SK-N-SH treated with all-trans-retinoic acid at 6 μM for 48 hours (cell line): Measurements from ENCODE around the gene INSL6.

Source experiments
- ATAC-seq: fragments of 200-7000 bp; cut with Tn5 transposase; 3 replicates; pipeline ENCODE4 v1.9.1; 2020; ENCODE audit warnings: mild to moderate bottlenecking, moderate library complexity
- ARNTL ChIP-seq: fragments of 450-650 bp; formaldehyde crosslinking; IDR thresholded peaks from 2 replicates; pipeline ENCODE4 v1.5.0; 2020; ENCODE audit warnings: low read depth, mild to moderate bottlenecking, moderate library complexity, borderline replicate concordance
- CREB5 ChIP-seq: fragments of 250-450 bp; sonication (Bioruptor Pico); IDR thresholded peaks from 2 replicates; pipeline ENCODE4 v1.5.1; 2020; ENCODE audit warnings: low read depth, mild to moderate bottlenecking, moderate library complexity
- CSDC2 ChIP-seq: fragments of 250-450 bp; sonication (Bioruptor Pico); IDR thresholded peaks from 2 replicates; pipeline ENCODE4 v1.5.0; 2020; ENCODE audit warnings: mild to moderate bottlenecking, moderate library complexity
- ESRRG ChIP-seq: fragments of 250-450 bp; sonication (Bioruptor Pico); IDR thresholded peaks from 2 replicates; pipeline ENCODE4 v1.6.1; 2021; ENCODE audit warnings: mild to moderate bottlenecking
- GLIS3 ChIP-seq: fragments of 250-450 bp; sonication (Bioruptor Pico); IDR thresholded peaks from 2 replicates; pipeline ENCODE4 v1.5.0; 2020; ENCODE audit warnings: mild to moderate bottlenecking, moderate library complexity
- ISL1 ChIP-seq: fragments of 250-450 bp; sonication (Bioruptor Pico); IDR thresholded peaks from 2 replicates; pipeline ENCODE4 v2.1.2; 2022; ENCODE audit warnings: mild to moderate bottlenecking, moderate library complexity
- OSR1 ChIP-seq: fragments of 250-450 bp; sonication (Bioruptor Pico); IDR thresholded peaks from 2 replicates; pipeline ENCODE4 v1.8.0; 2022; ENCODE audit warnings: moderate library complexity, mild to moderate bottlenecking, inconsistent platforms
- POU6F1 ChIP-seq: fragments of 250-450 bp; sonication (Bioruptor Pico); IDR thresholded peaks from 2 replicates; pipeline ENCODE4 v1.8.0; 2021; ENCODE audit warnings: low read depth, mild to moderate bottlenecking, moderate library complexity, borderline replicate concordance
- PPARA ChIP-seq: fragments of 250-450 bp; sonication (Bioruptor Pico); IDR thresholded peaks from 2 replicates; pipeline ENCODE4 v1.5.0; 2020; ENCODE audit warnings: mild to moderate bottlenecking, borderline replicate concordance
- RARB ChIP-seq: fragments of 250-450 bp; sonication (Bioruptor Pico); IDR thresholded peaks from 2 replicates; pipeline ENCODE4 v1.8.0; 2021; ENCODE audit warnings: mild to moderate bottlenecking, moderate library complexity
- SNAI2 ChIP-seq: fragments of 250-450 bp; sonication (Bioruptor Pico); IDR thresholded peaks from 2 replicates; pipeline ENCODE4 v1.5.0; 2020; ENCODE audit warnings: mild to moderate bottlenecking, moderate library complexity
- TCF4 ChIP-seq: fragments of 250-450 bp; sonication (Bioruptor Pico); IDR thresholded peaks from 2 replicates; pipeline ENCODE4 v1.8.0; 2021; ENCODE audit warnings: mild to moderate bottlenecking, moderate library complexity, borderline replicate concordance
- TOX ChIP-seq: fragments of 250-450 bp; sonication (Bioruptor Pico); IDR thresholded peaks from 2 replicates; pipeline ENCODE4 v1.8.0; 2021; ENCODE audit warnings: mild to moderate bottlenecking, moderate library complexity, borderline replicate concordance
- ZC3H10 ChIP-seq: fragments of 250-450 bp; sonication (Bioruptor Pico); IDR thresholded peaks from 2 replicates; pipeline ENCODE4 v1.5.1; 2021; ENCODE audit warnings: mild to moderate bottlenecking, moderate library complexity
- ZFP3 ChIP-seq: fragments of 250-450 bp; sonication (Bioruptor Pico); IDR thresholded peaks from 2 replicates; pipeline ENCODE4 v1.5.0; 2020; ENCODE audit warnings: mild to moderate bottlenecking, moderate library complexity
- ZFP30 ChIP-seq: fragments of 450-650 bp; formaldehyde crosslinking; IDR thresholded peaks from 2 replicates; pipeline ENCODE4 v1.5.0; 2022; ENCODE audit warnings: mild to moderate bottlenecking, moderate library complexity
- ZNF565 ChIP-seq: fragments of 450-650 bp; formaldehyde crosslinking; conservative IDR thresholded peaks from 2 replicates; pipeline ENCODE4 v1.5.0; 2020; ENCODE audit warnings: low read depth, mild to moderate bottlenecking, moderate library complexity
- ZNF70 ChIP-seq: fragments of 450-650 bp; formaldehyde crosslinking; IDR thresholded peaks from 2 replicates; pipeline ENCODE4 v1.5.0; 2020; ENCODE audit warnings: mild to moderate bottlenecking, moderate library complexity
- ZNF8 ChIP-seq: fragments of 450-650 bp; formaldehyde crosslinking; IDR thresholded peaks from 2 replicates; pipeline ENCODE4 v1.5.0; 2020; ENCODE audit warnings: mild to moderate bottlenecking, moderate library complexity
- TF ChIP-seq, protein P1 (sequence below): fragments of 250-450 bp; sonication (Bioruptor Pico); IDR thresholded peaks from 2 replicates; pipeline ENCODE4 v1.5.1; 2021; ENCODE audit warnings: mild to moderate bottlenecking, moderate library complexity
- TF ChIP-seq, protein P2 (sequence below): fragments of 250-450 bp; sonication (Bioruptor Pico); IDR thresholded peaks from 2 replicates; pipeline ENCODE4 v1.8.0; 2020; ENCODE audit warnings: mild to moderate bottlenecking, moderate library complexity, borderline replicate concordance
- TF ChIP-seq, protein P3 (sequence below): fragments of 250-450 bp; sonication (Bioruptor Pico); IDR thresholded peaks from 2 replicates; pipeline ENCODE4 v1.5.0; 2020; ENCODE audit warnings: mild to moderate bottlenecking, moderate library complexity

The INSL6 gene

DNA sequence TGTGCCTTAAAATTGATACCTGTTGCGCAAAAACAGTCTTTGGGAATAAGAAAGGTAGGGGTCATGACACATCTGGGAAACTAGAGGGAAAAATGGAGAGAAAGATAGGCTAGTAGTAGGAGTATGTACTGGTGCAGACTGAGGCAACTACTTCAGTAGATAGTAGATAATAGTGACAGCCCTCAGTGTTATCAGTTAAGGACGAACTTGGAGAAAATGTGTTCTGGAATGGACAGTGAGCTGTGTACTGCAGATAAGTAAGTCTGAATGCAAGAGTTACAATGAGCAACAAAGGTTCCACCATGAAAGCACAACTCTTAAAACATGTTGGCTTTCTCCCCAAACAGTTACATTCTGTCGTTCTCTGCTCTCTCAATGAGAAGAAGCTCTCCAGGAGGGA lies 6.5 kb upstream of the INSL6 start:
- ATAC-seq, result no peak
- TF ChIP-seq TOX (CRISPR knock-in tag) (no peak), ZNF8 (CRISPR knock-in tag) (no peak), ZFP30 (no peak), ZC3H10 (no peak), TCF4 (CRISPR knock-in tag) (no peak), ZNF565 (CRISPR knock-in tag) (no peak), OSR1 (CRISPR knock-in tag) (no peak)
- TF ChIP-seq, protein P1, sequence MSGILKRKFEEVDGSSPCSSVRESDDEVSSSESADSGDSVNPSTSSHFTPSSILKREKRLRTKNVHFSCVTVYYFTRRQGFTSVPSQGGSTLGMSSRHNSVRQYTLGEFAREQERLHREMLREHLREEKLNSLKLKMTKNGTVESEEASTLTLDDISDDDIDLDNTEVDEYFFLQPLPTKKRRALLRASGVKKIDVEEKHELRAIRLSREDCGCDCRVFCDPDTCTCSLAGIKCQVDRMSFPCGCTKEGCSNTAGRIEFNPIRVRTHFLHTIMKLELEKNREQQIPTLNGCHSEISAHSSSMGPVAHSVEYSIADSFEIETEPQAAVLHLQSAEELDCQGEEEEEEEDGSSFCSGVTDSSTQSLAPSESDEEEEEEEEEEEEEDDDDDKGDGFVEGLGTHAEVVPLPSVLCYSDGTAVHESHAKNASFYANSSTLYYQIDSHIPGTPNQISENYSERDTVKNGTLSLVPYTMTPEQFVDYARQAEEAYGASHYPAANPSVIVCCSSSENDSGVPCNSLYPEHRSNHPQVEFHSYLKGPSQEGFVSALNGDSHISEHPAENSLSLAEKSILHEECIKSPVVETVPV (CRISPR knock-in tag), result no peak
- TF ChIP-seq, protein P2, sequence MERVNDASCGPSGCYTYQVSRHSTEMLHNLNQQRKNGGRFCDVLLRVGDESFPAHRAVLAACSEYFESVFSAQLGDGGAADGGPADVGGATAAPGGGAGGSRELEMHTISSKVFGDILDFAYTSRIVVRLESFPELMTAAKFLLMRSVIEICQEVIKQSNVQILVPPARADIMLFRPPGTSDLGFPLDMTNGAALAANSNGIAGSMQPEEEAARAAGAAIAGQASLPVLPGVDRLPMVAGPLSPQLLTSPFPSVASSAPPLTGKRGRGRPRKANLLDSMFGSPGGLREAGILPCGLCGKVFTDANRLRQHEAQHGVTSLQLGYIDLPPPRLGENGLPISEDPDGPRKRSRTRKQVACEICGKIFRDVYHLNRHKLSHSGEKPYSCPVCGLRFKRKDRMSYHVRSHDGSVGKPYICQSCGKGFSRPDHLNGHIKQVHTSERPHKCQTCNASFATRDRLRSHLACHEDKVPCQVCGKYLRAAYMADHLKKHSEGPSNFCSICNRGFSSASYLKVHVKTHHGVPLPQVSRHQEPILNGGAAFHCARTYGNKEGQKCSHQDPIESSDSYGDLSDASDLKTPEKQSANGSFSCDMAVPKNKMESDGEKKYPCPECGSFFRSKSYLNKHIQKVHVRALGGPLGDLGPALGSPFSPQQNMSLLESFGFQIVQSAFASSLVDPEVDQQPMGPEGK (CRISPR knock-in tag), result no peak

GRCh38 chr9:5188060-5188984 lies 2.9 kb upstream of the INSL6 start:
- no peak for TF ChIP-seq GLIS3 (CRISPR knock-in tag)
- TF ChIP-seq ZNF565 (CRISPR knock-in tag), result no peak
- TF ChIP-seq RARB (CRISPR knock-in tag), result no peak
- TF ChIP-seq ZNF70, result no peak
- TF ChIP-seq ZC3H10, result no peak
- no peak for TF ChIP-seq CSDC2 (CRISPR knock-in tag)
- TF ChIP-seq TCF4 (CRISPR knock-in tag), result no peak
- no peak for TF ChIP-seq ZFP3 (CRISPR knock-in tag)
- TF ChIP-seq SNAI2, result no peak
- no peak for TF ChIP-seq CREB5
- TF ChIP-seq ZFP30, result no peak
- no peak for TF ChIP-seq ARNTL (CRISPR knock-in tag)
- no peak for TF ChIP-seq POU6F1 (CRISPR knock-in tag)
- no peak for TF ChIP-seq OSR1 (CRISPR knock-in tag)
- TF ChIP-seq, protein P1 (CRISPR knock-in tag), result no peak
- no peak for TF ChIP-seq ZNF8 (CRISPR knock-in tag)
- TF ChIP-seq ESRRG (CRISPR knock-in tag), result no peak
- ATAC-seq, result no peak

GRCh38 chr9:5186416-5187169 lies 1.2 kb upstream of the INSL6 start:
- no peak for TF ChIP-seq RARB (CRISPR knock-in tag)
- TF ChIP-seq SNAI2, result no peak
- no peak for TF ChIP-seq ISL1 (CRISPR knock-in tag)
- TF ChIP-seq ZNF8 (CRISPR knock-in tag), result no peak
- no peak for TF ChIP-seq CSDC2 (CRISPR knock-in tag)
- no peak for TF ChIP-seq PPARA (CRISPR knock-in tag)
- no peak for TF ChIP-seq GLIS3 (CRISPR knock-in tag)
- TF ChIP-seq TOX (CRISPR knock-in tag), result no peak
- TF ChIP-seq ZFP30, result no peak
- TF ChIP-seq, protein P2 (CRISPR knock-in tag), result no peak
- TF ChIP-seq, protein P3, sequence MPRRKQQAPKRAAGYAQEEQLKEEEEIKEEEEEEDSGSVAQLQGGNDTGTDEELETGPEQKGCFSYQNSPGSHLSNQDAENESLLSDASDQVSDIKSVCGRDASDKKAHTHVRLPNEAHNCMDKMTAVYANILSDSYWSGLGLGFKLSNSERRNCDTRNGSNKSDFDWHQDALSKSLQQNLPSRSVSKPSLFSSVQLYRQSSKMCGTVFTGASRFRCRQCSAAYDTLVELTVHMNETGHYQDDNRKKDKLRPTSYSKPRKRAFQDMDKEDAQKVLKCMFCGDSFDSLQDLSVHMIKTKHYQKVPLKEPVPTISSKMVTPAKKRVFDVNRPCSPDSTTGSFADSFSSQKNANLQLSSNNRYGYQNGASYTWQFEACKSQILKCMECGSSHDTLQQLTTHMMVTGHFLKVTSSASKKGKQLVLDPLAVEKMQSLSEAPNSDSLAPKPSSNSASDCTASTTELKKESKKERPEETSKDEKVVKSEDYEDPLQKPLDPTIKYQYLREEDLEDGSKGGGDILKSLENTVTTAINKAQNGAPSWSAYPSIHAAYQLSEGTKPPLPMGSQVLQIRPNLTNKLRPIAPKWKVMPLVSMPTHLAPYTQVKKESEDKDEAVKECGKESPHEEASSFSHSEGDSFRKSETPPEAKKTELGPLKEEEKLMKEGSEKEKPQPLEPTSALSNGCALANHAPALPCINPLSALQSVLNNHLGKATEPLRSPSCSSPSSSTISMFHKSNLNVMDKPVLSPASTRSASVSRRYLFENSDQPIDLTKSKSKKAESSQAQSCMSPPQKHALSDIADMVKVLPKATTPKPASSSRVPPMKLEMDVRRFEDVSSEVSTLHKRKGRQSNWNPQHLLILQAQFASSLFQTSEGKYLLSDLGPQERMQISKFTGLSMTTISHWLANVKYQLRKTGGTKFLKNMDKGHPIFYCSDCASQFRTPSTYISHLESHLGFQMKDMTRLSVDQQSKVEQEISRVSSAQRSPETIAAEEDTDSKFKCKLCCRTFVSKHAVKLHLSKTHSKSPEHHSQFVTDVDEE (CRISPR knock-in tag), result no peak
- no peak for TF ChIP-seq ZFP3 (CRISPR knock-in tag)
- peak; percentile 95 for ATAC-seq
